Measurements from ENCODE around the gene WNT2B. TPM values are rescaled to one million over a fixed set of nuclear protein-coding genes. Genes with fewer than 3 reads are reported as not detected.

WNT2B gene
- total RNA-seq, 1 experiment from 2014 or later = 1.2 TPM

DNA sequence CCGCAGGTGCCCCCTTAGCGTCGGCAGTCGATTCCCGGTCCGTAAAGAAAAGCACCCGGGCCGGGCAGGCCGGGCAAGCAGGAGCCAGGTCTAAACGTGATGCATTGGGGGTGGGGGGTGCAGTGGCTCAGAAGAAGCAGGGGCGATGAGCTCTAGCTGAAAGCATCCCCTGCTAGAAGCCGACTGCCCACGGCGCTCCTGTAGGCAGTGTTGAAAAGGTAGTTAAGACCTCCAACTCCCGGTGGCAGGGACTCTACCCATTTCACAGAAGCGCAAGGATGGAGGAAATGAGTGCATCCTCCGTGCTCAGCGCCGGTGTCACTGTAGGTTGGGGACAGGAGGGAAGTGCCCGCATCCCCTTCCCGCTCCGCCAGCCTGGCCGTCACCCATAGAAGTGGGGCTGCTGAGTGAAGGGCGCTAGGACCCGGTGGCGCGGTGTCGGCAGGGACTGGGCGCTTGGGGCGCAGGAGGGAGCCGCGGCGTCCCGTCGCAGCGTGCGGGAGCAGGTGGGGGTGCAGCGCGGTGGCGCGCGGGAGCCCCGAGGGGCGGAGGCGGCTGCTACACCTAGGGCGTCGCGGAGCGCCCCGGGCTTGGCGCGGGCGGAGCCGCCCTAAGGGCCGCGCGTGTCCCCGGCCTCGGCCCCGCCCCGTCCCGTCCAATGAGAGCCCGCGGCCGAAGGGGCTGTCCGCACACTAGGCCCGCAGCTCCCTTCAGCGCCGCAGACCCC lies at the start of gene WNT2B (continued):
- no peak for TF ChIP-seq ZNF425 (CRISPR knock-in tag; conservative IDR thresholded peaks at IDR 0.05)
- no peak for TF ChIP-seq CREB1 (CRISPR knock-in tag; IDR thresholded peaks at IDR 0.05)
- TF ChIP-seq PREB (CRISPR knock-in tag; IDR thresholded peaks at IDR 0.05; ENCODE audit: borderline replicate concordance) = no peak
- 0 out of 2 replicates have a peak, but pooled peaks have one; percentile 30 for TF ChIP-seq IRF2 (CRISPR knock-in tag; IDR thresholded peaks at IDR 0.05; ENCODE audit: borderline replicate concordance, low read depth)
- TF ChIP-seq ATF1 (CRISPR knock-in tag; IDR thresholded peaks at IDR 0.05) = no peak
- TF ChIP-seq GABPB1 (CRISPR knock-in tag; IDR thresholded peaks at IDR 0.05) = no peak
- no peak for TF ChIP-seq ERG (CRISPR knock-in tag; IDR thresholded peaks at IDR 0.05)
- TF ChIP-seq, protein P1, sequence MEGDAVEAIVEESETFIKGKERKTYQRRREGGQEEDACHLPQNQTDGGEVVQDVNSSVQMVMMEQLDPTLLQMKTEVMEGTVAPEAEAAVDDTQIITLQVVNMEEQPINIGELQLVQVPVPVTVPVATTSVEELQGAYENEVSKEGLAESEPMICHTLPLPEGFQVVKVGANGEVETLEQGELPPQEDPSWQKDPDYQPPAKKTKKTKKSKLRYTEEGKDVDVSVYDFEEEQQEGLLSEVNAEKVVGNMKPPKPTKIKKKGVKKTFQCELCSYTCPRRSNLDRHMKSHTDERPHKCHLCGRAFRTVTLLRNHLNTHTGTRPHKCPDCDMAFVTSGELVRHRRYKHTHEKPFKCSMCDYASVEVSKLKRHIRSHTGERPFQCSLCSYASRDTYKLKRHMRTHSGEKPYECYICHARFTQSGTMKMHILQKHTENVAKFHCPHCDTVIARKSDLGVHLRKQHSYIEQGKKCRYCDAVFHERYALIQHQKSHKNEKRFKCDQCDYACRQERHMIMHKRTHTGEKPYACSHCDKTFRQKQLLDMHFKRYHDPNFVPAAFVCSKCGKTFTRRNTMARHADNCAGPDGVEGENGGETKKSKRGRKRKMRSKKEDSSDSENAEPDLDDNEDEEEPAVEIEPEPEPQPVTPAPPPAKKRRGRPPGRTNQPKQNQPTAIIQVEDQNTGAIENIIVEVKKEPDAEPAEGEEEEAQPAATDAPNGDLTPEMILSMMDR (IDR thresholded peaks at IDR 0.05) = no peak
- TF ChIP-seq, protein P2, sequence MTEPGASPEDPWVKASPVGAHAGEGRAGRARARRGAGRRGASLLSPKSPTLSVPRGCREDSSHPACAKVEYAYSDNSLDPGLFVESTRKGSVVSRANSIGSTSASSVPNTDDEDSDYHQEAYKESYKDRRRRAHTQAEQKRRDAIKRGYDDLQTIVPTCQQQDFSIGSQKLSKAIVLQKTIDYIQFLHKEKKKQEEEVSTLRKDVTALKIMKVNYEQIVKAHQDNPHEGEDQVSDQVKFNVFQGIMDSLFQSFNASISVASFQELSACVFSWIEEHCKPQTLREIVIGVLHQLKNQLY (CRISPR knock-in tag; IDR thresholded peaks at IDR 0.05) = no peak
- TF ChIP-seq, protein P3, sequence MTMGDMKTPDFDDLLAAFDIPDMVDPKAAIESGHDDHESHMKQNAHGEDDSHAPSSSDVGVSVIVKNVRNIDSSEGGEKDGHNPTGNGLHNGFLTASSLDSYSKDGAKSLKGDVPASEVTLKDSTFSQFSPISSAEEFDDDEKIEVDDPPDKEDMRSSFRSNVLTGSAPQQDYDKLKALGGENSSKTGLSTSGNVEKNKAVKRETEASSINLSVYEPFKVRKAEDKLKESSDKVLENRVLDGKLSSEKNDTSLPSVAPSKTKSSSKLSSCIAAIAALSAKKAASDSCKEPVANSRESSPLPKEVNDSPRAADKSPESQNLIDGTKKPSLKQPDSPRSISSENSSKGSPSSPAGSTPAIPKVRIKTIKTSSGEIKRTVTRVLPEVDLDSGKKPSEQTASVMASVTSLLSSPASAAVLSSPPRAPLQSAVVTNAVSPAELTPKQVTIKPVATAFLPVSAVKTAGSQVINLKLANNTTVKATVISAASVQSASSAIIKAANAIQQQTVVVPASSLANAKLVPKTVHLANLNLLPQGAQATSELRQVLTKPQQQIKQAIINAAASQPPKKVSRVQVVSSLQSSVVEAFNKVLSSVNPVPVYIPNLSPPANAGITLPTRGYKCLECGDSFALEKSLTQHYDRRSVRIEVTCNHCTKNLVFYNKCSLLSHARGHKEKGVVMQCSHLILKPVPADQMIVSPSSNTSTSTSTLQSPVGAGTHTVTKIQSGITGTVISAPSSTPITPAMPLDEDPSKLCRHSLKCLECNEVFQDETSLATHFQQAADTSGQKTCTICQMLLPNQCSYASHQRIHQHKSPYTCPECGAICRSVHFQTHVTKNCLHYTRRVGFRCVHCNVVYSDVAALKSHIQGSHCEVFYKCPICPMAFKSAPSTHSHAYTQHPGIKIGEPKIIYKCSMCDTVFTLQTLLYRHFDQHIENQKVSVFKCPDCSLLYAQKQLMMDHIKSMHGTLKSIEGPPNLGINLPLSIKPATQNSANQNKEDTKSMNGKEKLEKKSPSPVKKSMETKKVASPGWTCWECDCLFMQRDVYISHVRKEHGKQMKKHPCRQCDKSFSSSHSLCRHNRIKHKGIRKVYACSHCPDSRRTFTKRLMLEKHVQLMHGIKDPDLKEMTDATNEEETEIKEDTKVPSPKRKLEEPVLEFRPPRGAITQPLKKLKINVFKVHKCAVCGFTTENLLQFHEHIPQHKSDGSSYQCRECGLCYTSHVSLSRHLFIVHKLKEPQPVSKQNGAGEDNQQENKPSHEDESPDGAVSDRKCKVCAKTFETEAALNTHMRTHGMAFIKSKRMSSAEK (CRISPR knock-in tag; IDR thresholded peaks at IDR 0.05; ENCODE audit: borderline replicate concordance) = no peak
- TF ChIP-seq E2F5 (CRISPR knock-in tag; IDR thresholded peaks at IDR 0.05) = peak; percentile 42
- TF ChIP-seq, protein P4, sequence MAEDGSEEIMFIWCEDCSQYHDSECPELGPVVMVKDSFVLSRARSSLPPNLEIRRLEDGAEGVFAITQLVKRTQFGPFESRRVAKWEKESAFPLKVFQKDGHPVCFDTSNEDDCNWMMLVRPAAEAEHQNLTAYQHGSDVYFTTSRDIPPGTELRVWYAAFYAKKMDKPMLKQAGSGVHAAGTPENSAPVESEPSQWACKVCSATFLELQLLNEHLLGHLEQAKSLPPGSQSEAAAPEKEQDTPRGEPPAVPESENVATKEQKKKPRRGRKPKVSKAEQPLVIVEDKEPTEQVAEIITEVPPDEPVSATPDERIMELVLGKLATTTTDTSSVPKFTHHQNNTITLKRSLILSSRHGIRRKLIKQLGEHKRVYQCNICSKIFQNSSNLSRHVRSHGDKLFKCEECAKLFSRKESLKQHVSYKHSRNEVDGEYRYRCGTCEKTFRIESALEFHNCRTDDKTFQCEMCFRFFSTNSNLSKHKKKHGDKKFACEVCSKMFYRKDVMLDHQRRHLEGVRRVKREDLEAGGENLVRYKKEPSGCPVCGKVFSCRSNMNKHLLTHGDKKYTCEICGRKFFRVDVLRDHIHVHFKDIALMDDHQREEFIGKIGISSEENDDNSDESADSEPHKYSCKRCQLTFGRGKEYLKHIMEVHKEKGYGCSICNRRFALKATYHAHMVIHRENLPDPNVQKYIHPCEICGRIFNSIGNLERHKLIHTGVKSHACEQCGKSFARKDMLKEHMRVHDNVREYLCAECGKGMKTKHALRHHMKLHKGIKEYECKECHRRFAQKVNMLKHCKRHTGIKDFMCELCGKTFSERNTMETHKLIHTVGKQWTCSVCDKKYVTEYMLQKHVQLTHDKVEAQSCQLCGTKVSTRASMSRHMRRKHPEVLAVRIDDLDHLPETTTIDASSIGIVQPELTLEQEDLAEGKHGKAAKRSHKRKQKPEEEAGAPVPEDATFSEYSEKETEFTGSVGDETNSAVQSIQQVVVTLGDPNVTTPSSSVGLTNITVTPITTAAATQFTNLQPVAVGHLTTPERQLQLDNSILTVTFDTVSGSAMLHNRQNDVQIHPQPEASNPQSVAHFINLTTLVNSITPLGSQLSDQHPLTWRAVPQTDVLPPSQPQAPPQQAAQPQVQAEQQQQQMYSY (CRISPR knock-in tag; IDR thresholded peaks at IDR 0.05) = no peak
- no peak; the same call in 1 of the 2 replicates for TF ChIP-seq NFYB (CRISPR knock-in tag; conservative IDR thresholded peaks at IDR 0.05; ENCODE audit: low read depth)
- no peak; the same call in 1 of the 2 replicates for TF ChIP-seq ESRRA (CRISPR knock-in tag; IDR thresholded peaks at IDR 0.05; ENCODE audit: borderline replicate concordance)
- TF ChIP-seq ZNF232 (CRISPR knock-in tag; IDR thresholded peaks at IDR 0.05) = no peak
- TF ChIP-seq EMX1 (CRISPR knock-in tag; IDR thresholded peaks at IDR 0.05) = no peak
- no peak for TF ChIP-seq ZNF416 (CRISPR knock-in tag; IDR thresholded peaks at IDR 0.05)
- TF ChIP-seq GRHL2 (CRISPR knock-in tag; IDR thresholded peaks at IDR 0.05; ENCODE audit: insufficient replicate concordance, severe bottlenecking) = no peak
- TF ChIP-seq JUN (CRISPR knock-in tag; IDR thresholded peaks at IDR 0.05) = no peak
- no peak for TF ChIP-seq NR1H2 (CRISPR knock-in tag; IDR thresholded peaks at IDR 0.05)
- TF ChIP-seq RORB (CRISPR knock-in tag; IDR thresholded peaks at IDR 0.05) = no peak
- TF ChIP-seq ETV6 (CRISPR knock-in tag; IDR thresholded peaks at IDR 0.05) = no peak

All from WTC11 (cell line).